Retinal pigment epithelial cell (primary cell): Measurements from ENCODE around the gene PLLP.

ENCODE experiments used
- DNase-seq: peaks from one replicate; pipeline ENCODE4 v3.0.0-alpha.2; 2010; ENCODE audit warnings: low read depth
- H3K4me3 ChIP-seq: 2 replicates; pipeline ENCODE4 v1.5.1; 2011; ENCODE audit warnings: mild to moderate bottlenecking, low read length, control low read depth, moderate library complexity
- TF ChIP-seq, protein P1 (sequence below): conservative IDR thresholded peaks from 2 replicates; pipeline ENCODE4 v1.5.1; 2011; ENCODE audit warnings: low read depth, low read length, control low read depth, inconsistent platforms

The PLLP gene

DNA sequence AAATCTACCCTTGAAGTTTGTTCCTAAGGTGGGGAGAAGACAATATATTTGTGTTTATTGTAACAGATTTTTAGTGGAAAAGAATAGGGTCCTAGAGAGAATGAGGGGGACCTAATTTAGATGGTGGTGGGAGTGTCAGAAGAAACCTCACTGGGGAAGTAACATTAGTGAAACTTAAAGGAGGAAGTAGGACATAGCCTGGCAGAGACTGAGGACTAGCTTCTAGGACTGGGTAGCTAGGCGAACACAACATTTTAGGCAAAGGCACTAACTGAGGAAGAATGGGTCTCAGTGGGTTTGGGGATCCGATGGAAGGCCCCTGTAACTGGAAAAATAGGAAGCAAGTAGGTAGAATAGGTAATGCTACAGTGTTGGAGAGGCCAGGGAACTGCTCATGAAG lies 43.6 kb downstream of the PLLP start:
- TF ChIP-seq, protein P1, sequence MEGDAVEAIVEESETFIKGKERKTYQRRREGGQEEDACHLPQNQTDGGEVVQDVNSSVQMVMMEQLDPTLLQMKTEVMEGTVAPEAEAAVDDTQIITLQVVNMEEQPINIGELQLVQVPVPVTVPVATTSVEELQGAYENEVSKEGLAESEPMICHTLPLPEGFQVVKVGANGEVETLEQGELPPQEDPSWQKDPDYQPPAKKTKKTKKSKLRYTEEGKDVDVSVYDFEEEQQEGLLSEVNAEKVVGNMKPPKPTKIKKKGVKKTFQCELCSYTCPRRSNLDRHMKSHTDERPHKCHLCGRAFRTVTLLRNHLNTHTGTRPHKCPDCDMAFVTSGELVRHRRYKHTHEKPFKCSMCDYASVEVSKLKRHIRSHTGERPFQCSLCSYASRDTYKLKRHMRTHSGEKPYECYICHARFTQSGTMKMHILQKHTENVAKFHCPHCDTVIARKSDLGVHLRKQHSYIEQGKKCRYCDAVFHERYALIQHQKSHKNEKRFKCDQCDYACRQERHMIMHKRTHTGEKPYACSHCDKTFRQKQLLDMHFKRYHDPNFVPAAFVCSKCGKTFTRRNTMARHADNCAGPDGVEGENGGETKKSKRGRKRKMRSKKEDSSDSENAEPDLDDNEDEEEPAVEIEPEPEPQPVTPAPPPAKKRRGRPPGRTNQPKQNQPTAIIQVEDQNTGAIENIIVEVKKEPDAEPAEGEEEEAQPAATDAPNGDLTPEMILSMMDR = no peak
- no peak overlapping the region for H3K4me3 ChIP-seq
- DNase-seq = no peak

- no peak overlapping the region for H3K4me3 ChIP-seq
- TF ChIP-seq, protein P1 = no peak
- no peak for DNase-seq
These were observed 45.4 kb downstream of the PLLP start for GRCh38 chr16:57239107-57239506.

- no peak overlapping the region for H3K4me3 ChIP-seq
- no peak for DNase-seq
- TF ChIP-seq, protein P1 = no peak
These were observed 45.8 kb downstream of the PLLP start for GRCh38 chr16:57238682-57239081.

DNA sequence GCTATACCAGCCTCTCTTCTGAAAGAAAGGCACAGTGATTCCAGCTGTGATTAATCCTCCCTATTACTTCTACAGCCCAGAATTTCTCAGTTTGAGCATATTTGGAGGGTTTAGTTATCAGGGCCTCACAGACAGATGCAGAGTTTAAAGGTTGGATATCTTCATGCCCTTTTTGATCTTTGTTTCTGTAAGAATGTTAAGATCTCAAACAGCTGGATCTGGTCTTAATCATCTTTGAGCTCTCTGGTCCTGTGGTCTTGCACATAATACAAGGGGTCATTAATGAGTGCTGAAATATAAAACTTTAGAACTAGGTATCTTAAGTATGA lies 48.5 kb downstream of the PLLP start:
- TF ChIP-seq, protein P1 = no peak
- no peak overlapping the region for H3K4me3 ChIP-seq
- no peak for DNase-seq

- TF ChIP-seq, protein P1 = no peak
- DNase-seq = no peak
These were observed 49.1 kb downstream of the PLLP start for GRCh38 chr16:57235128-57236021.

GRCh38 chr16:57234707-57235092 lies 49.8 kb downstream of the PLLP start:
- H3K4me3 ChIP-seq = no peak overlapping the region
- TF ChIP-seq, protein P1 = no peak
- no peak for DNase-seq

More at GRCh38 chr16:57235128-57236021, 49.1 kb downstream of the PLLP start:
- no peak overlapping the region for H3K4me3 ChIP-seq
